GM18861 (cell line): ENCODE results near the gene PNMA5.

ENCODE experiments used
- ATAC-seq: cut with Tn5 transposase; IDR thresholded peaks from one replicate; pipeline ENCODE4 v1.9.1; 2021; ENCODE audit not compliant: unreplicated experiment

PNMA5 gene

GRCh38 chrX:152958524-152959465 is 35.1 kb downstream of the PNMA5 start:
- ATAC-seq = peak; percentile 90

- no peak for ATAC-seq
Measured at GRCh38 chrX:152958047-152958446, 35.9 kb downstream of the PNMA5 start.

- no peak for ATAC-seq
Measured at GRCh38 chrX:152950786-152951185, 43.1 kb downstream of the PNMA5 start.

- no peak for ATAC-seq
Measured at GRCh38 chrX:152949114-152949513, 44.8 kb downstream of the PNMA5 start.

GRCh38 chrX:152946681-152947080 is 47.2 kb downstream of the PNMA5 start:
- no peak for ATAC-seq

GRCh38 chrX:152945021-152945979 is 48.6 kb downstream of the PNMA5 start:
- ATAC-seq = no peak

GRCh38 chrX:152943826-152944225 is 50.1 kb downstream of the PNMA5 start:
- ATAC-seq = no peak

- ATAC-seq = no peak
Measured at GRCh38 chrX:152942077-152942442, 51.9 kb downstream of the PNMA5 start.

GRCh38 chrX:152941328-152942076 is 52.4 kb downstream of the PNMA5 start:
- ATAC-seq = peak; percentile 82
